Effector CD8-positive, alpha-beta T cell (primary cell): ENCODE measurements around the gene KRT77.
"Not testable (repeated sequence)": the region's sequence is repeated elsewhere in the genome, so short reads cannot be mapped to it uniquely, and the experiment has no call there.

ENCODE experiments used
- DNase-seq: peaks from one replicate; lab custom pipeline; 2025; lab: John Stamatoyannopoulos, UW
- total RNA-seq, 4 experiments: gene quantifications; one replicate each; lab custom pipeline; 2026; lab: John Stamatoyannopoulos, UW

The KRT77 gene
- total RNA-seq, result 0 to 0.09 (median 0) reads per million in 4 experiments

- no peak for DNase-seq
Measured at GRCh38 chr12:52703424-52703823, at the start of gene KRT77. Gene KRT77 (minus strand): TSS chr12:52703524. CDS start chr12:52703434, 90 bp downstream.

- no peak for DNase-seq
Measured at GRCh38 chr12:52752516-52752915, 49.2 kb upstream of the KRT77 start.

DNA sequence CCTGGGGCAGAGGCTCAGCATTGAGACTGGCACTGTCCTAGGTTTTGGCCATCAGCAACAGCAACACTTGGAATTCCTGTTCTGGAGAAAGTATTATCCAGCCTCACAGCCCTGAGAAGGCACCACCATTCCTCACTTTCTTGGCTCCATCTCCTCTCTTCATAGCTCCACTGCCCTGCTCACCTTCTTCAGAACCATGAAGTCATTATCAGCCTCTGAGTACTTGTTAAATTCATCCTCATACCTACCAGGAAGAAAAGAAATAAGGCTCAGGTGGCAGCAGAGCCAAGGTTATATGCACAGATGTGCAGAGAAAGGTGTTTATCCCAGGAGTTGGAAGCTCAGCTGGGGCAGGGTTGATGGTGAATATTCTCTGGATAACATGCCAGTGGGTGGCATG lies 48.5 kb upstream of the KRT77 start:
- DNase-seq, result no peak

GRCh38 chr12:52750532-52750931 lies 47.2 kb upstream of the KRT77 start:
- DNase-seq, result not testable (repeated sequence)

- DNase-seq, result no peak
Measured at GRCh38 chr12:52749827-52750226, 46.5 kb upstream of the KRT77 start.

DNA sequence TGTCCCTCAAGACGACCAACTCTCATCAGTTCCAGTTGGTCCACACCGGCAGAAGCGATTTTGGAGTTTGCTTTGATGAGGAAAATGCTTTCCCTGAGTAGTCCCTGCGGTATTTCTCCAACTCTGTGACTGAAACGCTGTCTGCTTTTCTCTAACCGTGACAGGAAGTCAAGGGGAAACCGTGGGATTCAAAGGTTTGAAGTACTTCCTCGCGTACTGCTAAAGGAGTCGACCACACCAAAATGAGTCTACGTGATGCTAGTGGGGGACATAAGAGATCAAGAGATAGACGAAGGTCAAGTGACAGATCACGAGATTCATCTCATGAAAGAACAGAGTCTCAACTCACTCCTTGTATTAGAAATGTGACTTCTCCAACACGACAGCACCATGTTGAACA lies 45.3 kb upstream of the KRT77 start:
- no peak for DNase-seq

DNA sequence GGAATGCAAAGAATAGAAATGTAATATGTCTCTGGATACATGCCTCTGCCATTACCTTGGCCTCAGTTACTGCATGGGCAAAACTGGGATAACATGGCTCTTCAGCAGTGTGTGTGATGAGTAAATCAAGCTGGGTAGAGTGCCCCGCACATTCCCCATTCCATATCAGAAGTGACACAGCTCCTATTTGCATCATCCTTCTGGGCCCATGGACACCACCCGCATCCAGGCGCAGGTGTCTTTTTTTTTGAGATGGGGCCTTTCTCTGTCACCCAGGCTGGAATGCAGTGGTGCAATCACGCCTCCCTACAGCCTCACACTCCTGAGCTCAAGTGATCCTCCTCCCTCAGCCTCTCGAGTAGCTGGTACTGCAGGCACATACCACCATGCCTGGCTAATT lies 42.2 kb upstream of the KRT77 start:
- DNase-seq, result no peak

DNA sequence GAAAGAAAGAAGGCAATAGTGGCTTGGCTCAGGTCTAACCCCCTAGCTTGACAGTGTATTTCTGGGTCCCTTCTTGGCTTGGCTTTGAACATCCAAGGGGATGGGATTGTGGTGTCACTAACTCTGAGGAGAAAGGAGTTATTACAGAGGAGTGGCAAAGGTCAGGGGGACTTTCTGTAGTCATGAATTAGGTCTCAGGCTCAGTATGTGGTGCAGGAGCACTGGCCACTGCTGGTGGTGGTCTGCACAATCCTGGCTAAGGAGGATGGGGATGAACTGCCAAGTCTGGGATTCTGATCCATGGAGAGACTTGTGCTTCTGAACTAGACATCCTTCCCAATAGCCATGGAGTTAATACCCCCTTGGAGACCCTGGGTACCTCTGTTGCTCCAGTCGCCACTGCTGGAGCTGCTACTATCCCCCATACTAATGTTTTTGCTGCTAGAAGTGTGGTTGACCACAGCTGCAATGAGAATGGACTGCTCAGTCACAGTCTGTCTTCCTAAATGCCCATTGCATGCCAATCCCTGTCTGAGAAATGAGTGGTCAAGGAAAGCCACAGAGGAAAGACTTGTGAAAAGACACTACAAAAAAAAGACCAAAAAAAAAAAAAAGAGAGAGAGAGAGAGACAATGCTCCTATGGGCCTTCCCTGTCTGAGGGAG lies 41.3 kb upstream of the KRT77 start:
- no peak for DNase-seq

DNA sequence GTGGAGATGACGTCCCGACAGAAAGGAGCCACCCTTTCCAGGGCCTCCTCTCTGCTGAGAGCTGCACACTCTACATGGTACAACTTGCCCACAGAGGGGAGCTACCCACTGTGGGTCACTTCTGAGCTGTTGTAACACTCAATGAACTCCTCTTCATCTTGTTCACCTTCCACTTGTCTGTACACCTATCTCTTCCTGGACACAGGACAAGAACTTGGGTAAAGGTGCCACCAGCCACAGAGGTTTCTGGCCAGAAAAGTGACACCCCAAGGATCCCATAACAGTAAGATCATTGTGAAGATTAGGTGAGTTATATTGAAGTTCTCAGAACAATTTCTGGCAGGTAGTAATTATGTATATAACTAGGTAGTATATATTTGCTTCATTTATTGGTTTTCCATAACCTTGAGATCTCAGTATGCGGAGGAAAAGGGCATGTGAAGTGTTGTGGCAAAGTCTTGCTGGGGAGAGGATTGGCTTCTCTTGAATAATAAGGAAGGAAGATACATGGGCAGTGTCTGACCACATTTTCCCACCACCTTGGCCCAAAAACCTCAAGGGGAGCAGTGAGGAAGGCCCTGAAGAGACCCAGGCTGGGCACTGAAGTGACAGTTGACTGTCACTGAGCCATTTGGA lies 39.6 kb upstream of the KRT77 start:
- no peak for DNase-seq

DNA sequence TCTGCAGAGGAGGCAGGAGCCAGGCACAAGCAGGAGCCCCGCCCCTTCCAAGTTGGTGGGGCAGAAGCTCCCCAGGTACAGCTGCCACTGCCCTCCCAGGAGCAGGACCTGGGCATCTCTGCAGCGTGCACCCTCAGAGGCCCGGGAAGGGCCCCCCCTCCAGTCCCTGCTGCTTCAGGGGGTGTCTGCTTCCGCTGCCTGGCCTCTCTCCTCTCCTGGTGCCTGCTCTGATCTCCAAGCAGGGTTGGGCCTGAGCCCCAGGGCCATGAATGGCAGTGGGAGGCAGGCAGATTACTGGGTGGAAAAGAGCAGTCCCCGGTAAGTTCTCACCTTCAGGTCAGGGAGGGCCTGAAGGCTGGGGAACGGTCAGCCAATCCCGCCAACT lies 38.9 kb upstream of the KRT77 start:
- no peak for DNase-seq

DNA sequence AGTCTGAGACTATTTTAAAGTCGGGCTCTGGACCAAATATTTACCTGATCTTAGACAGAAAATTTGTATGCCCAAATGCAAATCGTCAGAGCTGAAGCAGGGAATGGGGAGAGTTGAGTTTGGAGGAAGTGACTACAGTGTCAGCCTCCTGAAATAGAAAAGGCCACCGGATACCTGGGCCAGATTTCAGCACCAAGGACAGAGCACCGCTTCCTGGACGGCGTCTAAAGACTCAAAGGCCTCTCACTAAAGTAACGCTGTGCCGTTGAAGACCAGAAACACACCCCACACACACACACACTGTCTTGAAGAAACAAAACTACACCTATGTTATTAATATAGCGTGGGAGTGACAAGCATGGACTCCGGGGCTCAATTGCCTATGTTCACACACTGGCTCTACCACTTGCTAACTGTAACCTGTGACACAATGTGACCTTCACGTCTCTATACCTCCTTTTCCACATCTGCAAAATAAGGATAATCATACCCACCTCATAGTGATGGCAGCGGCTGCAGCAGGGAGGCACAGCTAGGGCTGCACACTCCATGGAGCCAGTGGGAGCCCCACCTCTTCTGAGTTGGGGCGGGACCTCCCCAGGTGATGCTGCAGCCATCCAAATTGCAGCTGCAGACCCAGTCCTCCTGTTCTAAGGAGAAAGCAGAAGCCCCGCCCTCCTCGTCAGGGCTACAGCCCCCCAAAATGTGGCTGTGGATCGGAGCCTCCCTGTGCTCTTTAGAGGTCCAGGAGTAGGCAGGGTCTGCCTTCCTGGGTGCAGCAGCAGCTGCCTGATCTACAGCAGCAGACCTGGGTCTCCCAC lies 38.3 kb upstream of the KRT77 start:
- peak; percentile 38 for DNase-seq

DNA sequence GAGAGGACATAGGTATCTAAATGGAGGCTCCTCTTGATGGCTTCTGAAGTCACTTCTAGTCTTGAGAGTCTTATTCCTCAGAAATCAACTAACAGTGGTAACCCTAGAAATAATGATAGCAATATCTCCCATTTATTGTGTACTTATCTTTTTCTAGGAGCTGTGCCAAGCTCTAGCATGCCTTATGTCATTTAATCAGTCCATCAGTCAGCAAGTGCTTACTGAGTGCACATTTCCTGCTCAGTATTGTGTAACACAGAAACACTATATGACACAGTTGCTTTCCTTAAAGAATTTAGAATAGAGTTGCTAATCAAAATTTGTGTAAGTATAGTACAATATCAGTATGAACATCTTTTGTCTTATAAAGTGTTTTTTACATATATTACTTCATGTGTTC lies 37.3 kb upstream of the KRT77 start:
- DNase-seq, result no peak

- DNase-seq, result no peak
Measured at GRCh38 chr12:52739963-52740362, 36.6 kb upstream of the KRT77 start.

DNA sequence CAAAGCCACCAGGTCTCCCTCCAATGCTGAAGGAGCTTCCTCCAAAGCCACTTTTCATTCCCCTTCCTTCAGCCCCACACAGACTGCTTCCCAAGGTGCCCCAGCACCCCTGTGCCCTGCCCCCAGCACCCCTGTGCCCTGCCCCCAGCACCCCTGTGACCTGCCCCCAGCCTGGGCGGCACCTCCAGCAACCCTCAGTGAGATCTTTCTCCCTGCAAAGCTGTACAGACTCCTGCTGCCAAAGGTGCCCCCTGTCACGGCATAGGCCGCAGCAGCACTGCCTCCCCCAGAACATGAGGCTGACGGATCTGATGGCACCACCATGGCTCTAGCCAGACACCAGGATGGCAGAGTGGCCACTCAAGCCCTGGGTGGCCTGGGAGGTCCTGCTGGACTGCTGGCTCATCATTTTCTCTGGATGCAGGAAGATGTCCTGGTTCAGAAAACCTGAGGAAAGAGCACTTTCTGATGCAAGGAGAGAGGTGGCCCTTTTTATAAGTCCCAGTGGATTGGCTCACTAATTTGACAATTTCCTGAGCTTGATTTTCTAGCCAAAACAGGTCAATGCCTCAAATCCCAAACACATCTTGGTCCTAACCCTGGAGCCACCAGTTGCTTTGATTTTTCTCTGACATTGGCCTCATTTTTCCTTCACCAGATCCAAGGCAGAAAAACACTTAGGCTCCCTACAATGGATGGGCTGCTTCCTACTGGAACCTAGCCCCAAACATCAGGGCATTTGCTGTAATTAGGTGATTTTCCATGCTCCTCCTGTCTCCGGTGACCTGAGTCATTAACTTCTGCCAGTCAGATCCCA lies 32.7 kb upstream of the KRT77 start:
- DNase-seq, result no peak

DNA sequence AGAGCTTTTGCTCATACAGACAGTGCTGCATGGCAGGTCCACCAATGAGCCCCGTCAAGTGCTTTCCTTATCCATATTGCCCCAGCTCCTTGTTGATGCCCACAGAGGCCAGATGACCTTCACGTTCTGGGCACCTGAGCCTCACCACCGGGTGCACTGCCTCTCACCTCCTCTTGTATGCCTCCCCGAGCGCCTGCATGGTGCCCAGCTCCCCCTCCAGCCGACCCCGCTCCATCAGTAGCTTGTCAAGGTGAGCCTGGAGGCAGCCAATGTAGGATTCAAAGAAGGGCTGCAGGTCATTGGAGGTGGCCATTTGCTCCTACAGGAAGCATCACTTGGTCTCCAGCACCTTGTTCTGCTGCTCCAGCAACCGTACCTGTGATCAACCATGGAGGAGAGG lies 31.8 kb upstream of the KRT77 start:
- DNase-seq, result no peak

DNA sequence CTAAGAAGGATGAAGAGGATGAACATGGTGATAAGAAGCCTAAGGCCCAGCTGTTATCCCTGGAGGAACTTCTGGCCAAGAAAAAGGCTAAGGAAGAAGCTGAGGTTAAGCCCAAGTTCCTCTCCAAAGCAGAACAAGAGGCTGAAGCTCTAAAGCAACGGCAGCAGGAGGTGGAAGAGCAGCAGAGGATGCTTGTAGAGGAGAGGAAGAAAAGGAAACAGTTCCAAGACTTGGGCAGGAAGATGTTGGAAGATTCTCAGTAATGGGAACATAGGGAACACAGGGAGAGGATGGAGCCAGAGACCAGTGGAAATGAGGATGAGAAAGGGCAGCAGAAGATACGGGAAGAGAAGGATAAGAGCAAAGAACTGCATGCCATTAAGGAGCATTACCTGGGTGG lies 27.5 kb upstream of the KRT77 start:
- no peak for DNase-seq

- no peak for DNase-seq
Measured at GRCh38 chr12:52730383-52730782, 27.1 kb upstream of the KRT77 start.

DNA sequence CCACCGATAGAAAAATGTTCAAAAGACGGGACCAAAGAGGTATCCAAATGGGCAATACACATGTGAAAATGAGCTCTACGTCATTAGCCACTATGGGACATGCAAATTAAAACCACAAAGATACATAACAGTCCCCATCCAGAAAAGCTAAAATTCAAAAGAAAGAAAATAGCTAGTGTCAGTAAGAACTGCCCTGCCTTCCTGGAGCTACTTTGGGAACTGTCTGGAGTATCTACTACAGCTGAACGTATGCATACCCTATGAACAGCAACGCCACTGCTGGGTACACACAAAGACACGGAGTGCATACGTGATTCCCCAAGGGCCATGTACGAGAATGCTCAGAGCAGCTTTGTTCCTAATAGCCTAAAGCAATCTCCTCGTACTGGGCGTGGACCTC lies 25.8 kb upstream of the KRT77 start:
- DNase-seq, result no peak

- DNase-seq, result no peak
Measured at GRCh38 chr12:52728374-52728773, 25.1 kb upstream of the KRT77 start.

DNA sequence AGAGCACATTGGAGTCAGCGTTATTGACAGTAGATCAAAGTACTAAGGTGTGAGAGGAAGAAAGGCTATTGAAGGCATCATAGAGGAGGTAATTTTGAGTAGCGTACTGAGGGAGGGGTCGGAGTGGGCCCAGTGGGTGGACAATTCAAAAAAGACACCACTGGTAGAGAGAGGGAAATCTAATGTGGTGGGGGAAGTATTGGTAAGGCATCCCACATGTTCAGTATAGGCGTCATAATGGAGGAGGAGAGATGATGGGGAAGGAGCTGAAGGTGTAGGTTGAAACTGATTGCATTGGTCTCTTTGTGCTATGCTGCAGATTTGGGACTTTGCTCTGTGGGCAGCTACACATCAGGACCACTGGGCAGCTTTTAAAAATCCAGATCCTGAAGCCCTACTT lies 23.7 kb upstream of the KRT77 start:
- DNase-seq, result no peak

GRCh38 chr12:52726451-52726850 lies 23.1 kb upstream of the KRT77 start:
- DNase-seq, result no peak

DNA sequence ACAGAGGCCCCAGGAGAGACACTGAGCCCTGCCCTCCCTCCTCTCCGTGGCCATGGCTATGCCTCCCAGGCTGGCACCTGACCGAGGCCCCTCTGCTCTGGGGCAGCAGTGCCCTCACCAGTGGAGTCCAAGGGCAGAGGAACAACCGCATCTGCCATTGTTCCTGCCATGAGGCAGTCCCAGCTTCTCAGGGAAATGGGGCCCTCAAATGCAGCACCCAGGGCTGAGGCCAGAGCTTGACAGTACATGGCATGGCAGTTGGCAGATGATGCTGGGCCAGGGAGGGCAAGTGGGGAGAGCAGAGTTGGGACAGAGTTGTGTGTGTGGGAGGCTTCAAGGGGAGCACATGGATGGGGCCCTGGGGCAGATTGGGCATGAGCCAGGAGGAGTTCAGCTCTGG lies 21.1 kb upstream of the KRT77 start:
- DNase-seq, result no peak
